SK-N-SH (cell line): ENCODE results near the gene FYN. TPM values are rescaled to one million over a fixed set of nuclear protein-coding genes. Genes with fewer than 3 reads are reported as not detected.

Experiments
- CTCF ChIA-PET: fragments of 300-600, 350-600 bp; formaldehyde crosslinking; extraction: SDS; loops from one replicate; lab custom pipeline; 2021; lab: Yijun Ruan, JAX
- POLR2A ChIA-PET: fragments of 350-600 bp; sonication (Branson Sonifier 250); formaldehyde crosslinking; extraction: SDS; loops from one replicate; lab custom pipeline; 2020; ENCODE audit warnings: antibody characterized with exemption, inconsistent platforms; lab: Yijun Ruan, JAX
- DNase-seq: peaks from one replicate; pipeline ENCODE4 v3.0.0; 2012
- H2AFZ ChIP-seq: fragments of 200-600 bp; sonication (generic); 2 replicates; pipeline ENCODE4 v1.8.1; 2016; ENCODE audit warnings: antibody characterized with exemption, mild to moderate bottlenecking, low read depth
- H3F3A ChIP-seq: fragments of 200-600 bp; sonication (generic); replicated peaks from 2 replicates; pipeline ENCODE3; 2016; ENCODE audit warnings: antibody characterized with exemption, mild to moderate bottlenecking; ENCODE audit not compliant: insufficient read depth
- H3K27ac ChIP-seq, 2 experiments: fragments of 200-500 bp in 1 of 2; fragments of 200-600 bp in 1 of 2; sonication (Bioruptor generic) in 1 of 2; sonication (generic), shearing (Covaris generic) in 1 of 2; 2 replicates each; pipeline versions ENCODE4 v1.5.1 to v1.6.1; 2014 to 2016; ENCODE audit warnings: low read depth in 2 of 2, inconsistent platforms in 1 of 2, low read length in 1 of 2, mild to moderate bottlenecking in 1 of 2, mixed read lengths in 1 of 2
- H3K27me3 ChIP-seq: fragments of 200-600 bp; sonication (generic), shearing (Covaris generic); 2 replicates; pipeline ENCODE4 v1.6.1; 2016; ENCODE audit warnings: mixed run types; ENCODE audit not compliant: insufficient read depth
- H3K36me3 ChIP-seq, 2 experiments: fragments of 200-500 bp in 1 of 2; fragments of 200-600 bp in 1 of 2; sonication (Bioruptor generic) in 1 of 2; sonication (generic) in 1 of 2; replicated peaks in 1 of 2; 2 replicates each; pipeline versions ENCODE3 to v1.5.1; 2014 to 2016; ENCODE audit warnings: low read length in 1 of 2, mild to moderate bottlenecking in 1 of 2; ENCODE audit not compliant: insufficient read depth in 2 of 2, control insufficient read depth in 1 of 2
- H3K4me1 ChIP-seq, 2 experiments: fragments of 200-500 bp in 1 of 2; fragments of 200-600 bp in 1 of 2; sonication (Bioruptor generic) in 1 of 2; sonication (generic), shearing (Covaris generic) in 1 of 2; 2 replicates each; pipeline versions ENCODE4 v1.5.1 to v1.6.1; 2014 to 2016; ENCODE audit warnings: low read depth in 1 of 2, low read length in 1 of 2, mixed run types in 1 of 2; ENCODE audit not compliant: insufficient read depth in 2 of 2, control insufficient read depth in 1 of 2
- H3K4me2 ChIP-seq: fragments of 200-600 bp; sonication (generic), shearing (Covaris generic); 2 replicates; pipeline ENCODE4 v1.6.1; 2017; ENCODE audit warnings: mixed run types
- H3K4me3 ChIP-seq, 2 experiments: fragments of 200-500 bp in 1 of 2; fragments of 200-600 bp in 1 of 2; sonication (Bioruptor generic) in 1 of 2; sonication (generic), shearing (Covaris generic) in 1 of 2; 2 replicates each; pipeline versions ENCODE4 v1.5.1 to v1.8.1; 2014 to 2016; ENCODE audit warnings: low read depth in 2 of 2, inconsistent platforms in 1 of 2, low read length in 1 of 2, mild to moderate bottlenecking in 1 of 2, mixed read lengths in 1 of 2, moderate library complexity in 1 of 2
- H3K79me2 ChIP-seq: fragments of 200-600 bp; sonication (generic); 2 replicates; pipeline ENCODE4 v1.8.1; 2017; ENCODE audit warnings: mild to moderate bottlenecking; ENCODE audit not compliant: insufficient read depth
- H3K9ac ChIP-seq: fragments of 200-600 bp; sonication (generic); 2 replicates; pipeline ENCODE4 v1.6.1; 2017; ENCODE audit warnings: mixed run types
- H3K9me2 ChIP-seq: fragments of 200-600 bp; sonication (generic); 2 replicates; pipeline ENCODE4 v1.6.1; 2017; ENCODE audit warnings: mixed run types
- H3K9me3 ChIP-seq: fragments of 200-600 bp; sonication (generic); 2 replicates; pipeline ENCODE4 v1.6.1; 2017; ENCODE audit warnings: mixed run types, mild to moderate bottlenecking, moderate library complexity
- H4K20me1 ChIP-seq: fragments of 200-600 bp; sonication (generic); 2 replicates; pipeline ENCODE4 v1.6.1; 2017; ENCODE audit warnings: mild to moderate bottlenecking, mixed run types; ENCODE audit not compliant: insufficient read depth
- ELF1 ChIP-seq: IDR thresholded peaks from 2 replicates; pipeline ENCODE4 v1.4.0; 2012
- EP300 ChIP-seq, 2 experiments: IDR thresholded peaks; 2 replicates each; pipeline versions ENCODE4 v1.4.0 to v1.6.1; 2012; ENCODE audit warnings: borderline replicate concordance in 1 of 2, low read depth in 1 of 2, low read length in 1 of 2
- GATA2 ChIP-seq: sonication (generic); formaldehyde crosslinking; IDR thresholded peaks from 2 replicates; pipeline ENCODE4 v1.5.0; 2020; ENCODE audit warnings: mild to moderate bottlenecking, missing genetic modification reagents
- MEF2A ChIP-seq: IDR thresholded peaks from 2 replicates; pipeline ENCODE4 v1.4.0; 2012; ENCODE audit warnings: low read depth, borderline replicate concordance
- MXI1 ChIP-seq: IDR thresholded peaks from 2 replicates; pipeline ENCODE4 v1.6.1; 2012; ENCODE audit warnings: mild to moderate bottlenecking, low read depth, low read length, improper control_type of control experiment
- POLR2AphosphoS5 ChIP-seq: IDR thresholded peaks from 2 replicates; pipeline ENCODE4 v1.6.1; 2012; ENCODE audit warnings: low read depth, low read length
- RCOR1 ChIP-seq: fragments of 150-350 bp; IDR thresholded peaks from 2 replicates; pipeline ENCODE4 v1.6.1; 2017; ENCODE audit warnings: antibody characterized with exemption, low read length
- RFX5 ChIP-seq: IDR thresholded peaks from 2 replicates; pipeline ENCODE4 v1.6.1; 2012; ENCODE audit warnings: mild to moderate bottlenecking, improper control_type of control experiment, low read length
- RXRA ChIP-seq: IDR thresholded peaks from 2 replicates; pipeline ENCODE4 v1.4.0; 2012; ENCODE audit warnings: low read depth, mild to moderate bottlenecking, borderline replicate concordance
- SIN3A ChIP-seq: IDR thresholded peaks from 2 replicates; pipeline ENCODE4 v1.6.1; 2012; ENCODE audit warnings: low read depth, mild to moderate bottlenecking, low read length, moderate library complexity, borderline replicate concordance
- TAF1 ChIP-seq: IDR thresholded peaks from 2 replicates; pipeline ENCODE4 v1.6.1; 2012; ENCODE audit warnings: low read depth, mild to moderate bottlenecking, low read length, moderate library complexity, borderline replicate concordance
- TCF12 ChIP-seq: IDR thresholded peaks from 2 replicates; pipeline ENCODE4 v1.4.0; 2012
- WGBS: methylation state at CpG from one replicate; pipeline ENCODE4 v1.1.6; 2017; ENCODE audit warnings: low lambda C conversion rate; 5-methylcytosine and 5-hydroxymethylcytosine counted together
- polyA plus RNA-seq, 3 experiments: library from polyadenylated mRNA; depleted of rRNA; stranded (reverse); fragments of >200 nt; gene quantifications; 2 replicates each; pipeline ENCODE4 v1.2.3, GENCODE V29; 2012
- TF ChIP-seq, protein P1 (sequence below): IDR thresholded peaks from 2 replicates; pipeline ENCODE4; 2012
- TF ChIP-seq, protein P2 (sequence below): fragments of 150-350 bp; IDR thresholded peaks from 2 replicates; pipeline ENCODE4 v1.6.1; 2016; ENCODE audit warnings: mild to moderate bottlenecking, low read depth, low read length
- TF ChIP-seq, protein P3 (sequence below): IDR thresholded peaks from 2 replicates; pipeline ENCODE4 v1.4.0; 2012; ENCODE audit warnings: low read depth, borderline replicate concordance
- TF ChIP-seq, protein P4 (sequence below): fragments of 150-350 bp; IDR thresholded peaks from 2 replicates; pipeline ENCODE4 v1.6.1; 2017; ENCODE audit warnings: antibody characterized with exemption, low read length, low read depth, borderline replicate concordance
- TF ChIP-seq, protein P5 (sequence below): IDR thresholded peaks from 2 replicates; pipeline ENCODE4 v1.4.0; 2012; ENCODE audit warnings: low read depth, borderline replicate concordance

Gene FYN
- polyA plus RNA-seq, 1 of the 3 experiments (the other 2 are of a cell fraction) = 31.0 TPM

DNA sequence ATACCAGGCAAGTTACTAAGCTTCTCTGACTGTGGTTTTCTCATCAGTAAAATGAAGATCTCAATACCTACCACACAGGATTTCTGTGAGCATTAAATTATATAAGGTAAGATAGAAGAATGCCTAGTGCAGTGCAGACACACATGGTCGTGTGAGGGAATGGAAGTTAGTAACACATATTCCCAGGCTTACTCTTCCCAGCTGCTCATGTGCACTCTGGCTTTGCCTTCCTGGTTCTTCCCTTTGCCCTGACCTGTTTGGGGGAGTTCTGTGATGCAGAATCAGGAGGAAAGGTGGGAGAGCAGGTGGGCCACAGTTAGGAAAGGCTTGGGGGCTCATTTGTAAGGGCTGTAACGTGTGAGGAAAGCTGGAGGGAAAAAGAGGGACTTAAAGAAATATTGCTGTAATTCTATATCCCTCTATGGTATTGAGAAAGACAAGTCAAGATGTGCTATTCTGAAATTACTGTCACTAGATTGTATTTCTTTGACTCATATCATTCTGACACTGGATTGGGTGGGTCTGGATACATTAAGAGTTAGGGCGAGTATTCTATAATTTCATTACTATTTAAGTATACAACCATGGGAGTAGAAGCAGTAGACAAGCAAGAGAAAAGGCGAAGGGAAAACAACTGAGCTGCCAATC is 47.7 kb downstream of the FYN start:
- ChIA-PET CTCF (interaction anchor here (2.0 to 2.4 kb wide), 2 partner anchors 13 to 115 kb away, joined by 4 to 8 read pairs; no protein-coding TSS in a partner anchor), POLR2A (no interaction called here)
- TF ChIP-seq MXI1 (no peak), GATA2 (CRISPR knock-in tag) (no peak), TCF12 (no peak), TAF1 (no peak), RFX5 (no peak), SIN3A (no peak), ELF1 (no peak), RXRA (no peak), RCOR1 (no peak), POLR2AphosphoS5 (no peak), EP300 (IDR thresholded peaks at IDR 0.05; ENCODE audit: borderline replicate concordance in 1 of 2, low read depth in 1 of 2, low read length in 1 of 2) (no peak), MEF2A (no peak)
- TF ChIP-seq, protein P1, sequence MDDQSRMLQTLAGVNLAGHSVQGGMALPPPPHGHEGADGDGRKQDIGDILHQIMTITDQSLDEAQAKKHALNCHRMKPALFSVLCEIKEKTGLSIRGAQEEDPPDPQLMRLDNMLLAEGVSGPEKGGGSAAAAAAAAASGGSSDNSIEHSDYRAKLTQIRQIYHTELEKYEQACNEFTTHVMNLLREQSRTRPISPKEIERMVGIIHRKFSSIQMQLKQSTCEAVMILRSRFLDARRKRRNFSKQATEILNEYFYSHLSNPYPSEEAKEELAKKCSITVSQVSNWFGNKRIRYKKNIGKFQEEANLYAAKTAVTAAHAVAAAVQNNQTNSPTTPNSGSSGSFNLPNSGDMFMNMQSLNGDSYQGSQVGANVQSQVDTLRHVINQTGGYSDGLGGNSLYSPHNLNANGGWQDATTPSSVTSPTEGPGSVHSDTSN = no peak
- TF ChIP-seq, protein P2, sequence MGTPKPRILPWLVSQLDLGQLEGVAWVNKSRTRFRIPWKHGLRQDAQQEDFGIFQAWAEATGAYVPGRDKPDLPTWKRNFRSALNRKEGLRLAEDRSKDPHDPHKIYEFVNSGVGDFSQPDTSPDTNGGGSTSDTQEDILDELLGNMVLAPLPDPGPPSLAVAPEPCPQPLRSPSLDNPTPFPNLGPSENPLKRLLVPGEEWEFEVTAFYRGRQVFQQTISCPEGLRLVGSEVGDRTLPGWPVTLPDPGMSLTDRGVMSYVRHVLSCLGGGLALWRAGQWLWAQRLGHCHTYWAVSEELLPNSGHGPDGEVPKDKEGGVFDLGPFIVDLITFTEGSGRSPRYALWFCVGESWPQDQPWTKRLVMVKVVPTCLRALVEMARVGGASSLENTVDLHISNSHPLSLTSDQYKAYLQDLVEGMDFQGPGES = no peak
- TF ChIP-seq, protein P3, sequence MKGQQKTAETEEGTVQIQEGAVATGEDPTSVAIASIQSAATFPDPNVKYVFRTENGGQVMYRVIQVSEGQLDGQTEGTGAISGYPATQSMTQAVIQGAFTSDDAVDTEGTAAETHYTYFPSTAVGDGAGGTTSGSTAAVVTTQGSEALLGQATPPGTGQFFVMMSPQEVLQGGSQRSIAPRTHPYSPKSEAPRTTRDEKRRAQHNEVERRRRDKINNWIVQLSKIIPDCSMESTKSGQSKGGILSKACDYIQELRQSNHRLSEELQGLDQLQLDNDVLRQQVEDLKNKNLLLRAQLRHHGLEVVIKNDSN = no peak
- TF ChIP-seq, protein P4, sequence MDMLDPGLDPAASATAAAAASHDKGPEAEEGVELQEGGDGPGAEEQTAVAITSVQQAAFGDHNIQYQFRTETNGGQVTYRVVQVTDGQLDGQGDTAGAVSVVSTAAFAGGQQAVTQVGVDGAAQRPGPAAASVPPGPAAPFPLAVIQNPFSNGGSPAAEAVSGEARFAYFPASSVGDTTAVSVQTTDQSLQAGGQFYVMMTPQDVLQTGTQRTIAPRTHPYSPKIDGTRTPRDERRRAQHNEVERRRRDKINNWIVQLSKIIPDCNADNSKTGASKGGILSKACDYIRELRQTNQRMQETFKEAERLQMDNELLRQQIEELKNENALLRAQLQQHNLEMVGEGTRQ = no peak
- TF ChIP-seq, protein P5, sequence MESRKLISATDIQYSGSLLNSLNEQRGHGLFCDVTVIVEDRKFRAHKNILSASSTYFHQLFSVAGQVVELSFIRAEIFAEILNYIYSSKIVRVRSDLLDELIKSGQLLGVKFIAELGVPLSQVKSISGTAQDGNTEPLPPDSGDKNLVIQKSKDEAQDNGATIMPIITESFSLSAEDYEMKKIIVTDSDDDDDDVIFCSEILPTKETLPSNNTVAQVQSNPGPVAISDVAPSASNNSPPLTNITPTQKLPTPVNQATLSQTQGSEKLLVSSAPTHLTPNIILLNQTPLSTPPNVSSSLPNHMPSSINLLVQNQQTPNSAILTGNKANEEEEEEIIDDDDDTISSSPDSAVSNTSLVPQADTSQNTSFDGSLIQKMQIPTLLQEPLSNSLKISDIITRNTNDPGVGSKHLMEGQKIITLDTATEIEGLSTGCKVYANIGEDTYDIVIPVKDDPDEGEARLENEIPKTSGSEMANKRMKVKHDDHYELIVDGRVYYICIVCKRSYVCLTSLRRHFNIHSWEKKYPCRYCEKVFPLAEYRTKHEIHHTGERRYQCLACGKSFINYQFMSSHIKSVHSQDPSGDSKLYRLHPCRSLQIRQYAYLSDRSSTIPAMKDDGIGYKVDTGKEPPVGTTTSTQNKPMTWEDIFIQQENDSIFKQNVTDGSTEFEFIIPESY = no peak
- Histone ChIP-seq H4K20me1 (no peaks in the 10 kb centered on the region), H3K4me1 (peaks cover 2 to 24% of the 10 kb centered on the region in 2 experiments), H3K9ac (no peak overlapping the region), H3K9me2 (no peaks in the 10 kb centered on the region), H3K4me3 (no peak overlapping the region), H3K9me3 (0 out of 2 replicates have a peak, but pooled peaks cover 2% of the 10 kb centered on the region), H3K27ac (peak overlapping the region in 1 of 2 experiments; percentile 89; a peak in 1 of 4 replicates), H3F3A (peaks cover 12% of the 10 kb centered on the region), H3K4me2 (no peak overlapping the region), H3K36me3 (peaks cover 0 to 3% of the 10 kb centered on the region in 2 experiments), H2AFZ (no peak overlapping the region), H3K79me2 (peaks cover 26% of the 10 kb centered on the region; the same call in 1 of the 2 replicates), H3K27me3 (no peaks in the 10 kb centered on the region)
- 80% methylated on average over 4 of the region's 4 CpGs for WGBS
- DNase-seq = no peak
